GM18868 (cell line): ENCODE measurements around the gene TNIP1.

Experiments used
- ATAC-seq: cut with Tn5 transposase; IDR thresholded peaks from one replicate; pipeline ENCODE4 v1.9.1; 2021; ENCODE audit warnings: mild to moderate bottlenecking, moderate library complexity; ENCODE audit not compliant: unreplicated experiment

TNIP1 gene

GRCh38 chr5:151005187-151005949, 75.5 kb downstream of the TNIP1 start:
- no peak for ATAC-seq

GRCh38 chr5:151004499-151004898, 76.3 kb downstream of the TNIP1 start:
- ATAC-seq, result no peak

- ATAC-seq, result no peak
Measured at GRCh38 chr5:151003503-151003860, 77.4 kb downstream of the TNIP1 start.

- ATAC-seq, result no peak
Measured at GRCh38 chr5:151002681-151003502, 77.9 kb downstream of the TNIP1 start.

- no peak for ATAC-seq
Measured at GRCh38 chr5:151002250-151002649, 78.6 kb downstream of the TNIP1 start.

- ATAC-seq, result no peak
Measured at GRCh38 chr5:151001436-151001835, 79.4 kb downstream of the TNIP1 start.

GRCh38 chr5:150999704-151000442, 81.0 kb downstream of the TNIP1 start:
- no peak for ATAC-seq

- no peak for ATAC-seq
Measured at GRCh38 chr5:150993826-150994412, 86.9 kb downstream of the TNIP1 start.

GRCh38 chr5:150993422-150993821, 87.4 kb downstream of the TNIP1 start:
- no peak for ATAC-seq

GRCh38 chr5:150992705-150993104, 88.1 kb downstream of the TNIP1 start:
- ATAC-seq, result no peak

GRCh38 chr5:150989695-150990094, 91.1 kb downstream of the TNIP1 start:
- no peak for ATAC-seq

GRCh38 chr5:150987746-150988145, 93.1 kb downstream of the TNIP1 start:
- ATAC-seq, result no peak
